NCI-H345 treated with DMSO at 0.1 percent for 48 hours (cell line): Measurements from ENCODE around the gene EFHD1.
"Not testable (repeated sequence)": the region's sequence is repeated elsewhere in the genome, so short reads cannot be mapped to it uniquely, and the experiment has no call there.

Experiments used
- DNase-seq: peaks from one replicate; lab custom pipeline; 2025; ENCODE audit not compliant: unreplicated experiment; lab: John Stamatoyannopoulos, UW

The EFHD1 gene

GRCh38 chr2:232647261-232647660 lies 13.9 kb downstream of the EFHD1 start:
- DNase-seq, result no peak

- no peak for DNase-seq
Observed at GRCh38 chr2:232649033-232649432, 15.6 kb downstream of the EFHD1 start.

- DNase-seq, result peak; percentile 25
Observed at GRCh38 chr2:232652505-232652851, 19.1 kb downstream of the EFHD1 start.

DNA sequence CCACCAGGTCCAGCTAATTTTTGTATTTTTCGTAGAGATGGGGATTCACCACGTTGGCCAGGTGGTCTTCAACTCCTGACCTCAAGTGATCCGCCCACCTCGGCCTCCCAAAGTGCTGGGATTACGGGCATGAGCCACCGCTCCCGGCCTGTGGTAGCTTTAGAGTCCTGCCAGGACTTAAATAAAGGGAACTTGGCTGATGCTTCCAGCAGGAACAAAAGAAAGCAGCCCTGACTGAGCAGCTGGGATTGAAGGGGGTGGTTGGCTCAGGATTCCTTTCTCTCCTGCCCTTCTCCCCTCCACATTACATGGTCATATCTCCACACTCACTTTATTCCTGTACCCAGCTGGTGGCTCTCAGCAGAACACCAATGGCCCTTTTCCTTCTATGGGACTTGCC lies 20.0 kb downstream of the EFHD1 start:
- DNase-seq, result no peak

- no peak for DNase-seq
Observed at GRCh38 chr2:232655392-232655791, 22.0 kb downstream of the EFHD1 start.

- no peak for DNase-seq
Observed at GRCh38 chr2:232658217-232658785, 24.9 kb downstream of the EFHD1 start.

- DNase-seq, result no peak
Observed at GRCh38 chr2:232659359-232659758, 26.0 kb downstream of the EFHD1 start.

DNA sequence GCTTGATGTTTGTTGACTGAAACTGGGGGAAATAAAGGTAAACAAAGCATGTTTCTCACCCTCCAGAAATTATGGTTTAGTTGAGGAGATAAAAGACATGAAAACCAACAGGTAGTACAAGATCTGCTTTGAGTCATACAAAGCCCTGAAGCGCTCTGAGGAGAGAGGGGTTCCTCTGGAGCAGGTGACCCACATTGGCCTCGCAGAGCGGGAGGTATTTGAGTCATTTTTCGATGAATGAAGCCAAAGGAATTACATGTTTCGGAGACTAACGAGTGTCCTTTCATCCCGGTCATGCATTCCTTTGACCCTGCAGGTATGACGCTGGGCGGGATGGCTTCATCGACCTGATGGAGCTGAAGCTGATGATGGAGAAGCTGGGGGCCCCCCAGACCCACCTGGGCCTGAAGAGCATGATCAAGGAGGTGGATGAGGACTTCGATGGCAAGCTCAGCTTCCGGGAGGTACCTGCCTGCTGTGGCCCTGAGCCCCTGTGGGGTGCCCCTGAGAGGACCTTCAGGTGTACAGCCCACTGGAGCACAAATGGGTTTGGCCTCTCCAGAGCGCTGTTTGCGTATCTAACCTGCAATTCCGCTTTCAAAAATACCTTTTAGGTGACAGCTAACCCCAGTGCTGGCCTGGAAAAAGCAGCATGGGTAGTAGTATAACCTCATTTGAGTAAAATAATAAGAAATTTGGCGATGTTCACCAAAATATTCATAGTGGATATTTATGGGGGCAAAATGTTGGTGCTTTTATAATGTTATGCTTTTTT lies 29.3 kb downstream of the EFHD1 start:
- DNase-seq, result no peak

DNA sequence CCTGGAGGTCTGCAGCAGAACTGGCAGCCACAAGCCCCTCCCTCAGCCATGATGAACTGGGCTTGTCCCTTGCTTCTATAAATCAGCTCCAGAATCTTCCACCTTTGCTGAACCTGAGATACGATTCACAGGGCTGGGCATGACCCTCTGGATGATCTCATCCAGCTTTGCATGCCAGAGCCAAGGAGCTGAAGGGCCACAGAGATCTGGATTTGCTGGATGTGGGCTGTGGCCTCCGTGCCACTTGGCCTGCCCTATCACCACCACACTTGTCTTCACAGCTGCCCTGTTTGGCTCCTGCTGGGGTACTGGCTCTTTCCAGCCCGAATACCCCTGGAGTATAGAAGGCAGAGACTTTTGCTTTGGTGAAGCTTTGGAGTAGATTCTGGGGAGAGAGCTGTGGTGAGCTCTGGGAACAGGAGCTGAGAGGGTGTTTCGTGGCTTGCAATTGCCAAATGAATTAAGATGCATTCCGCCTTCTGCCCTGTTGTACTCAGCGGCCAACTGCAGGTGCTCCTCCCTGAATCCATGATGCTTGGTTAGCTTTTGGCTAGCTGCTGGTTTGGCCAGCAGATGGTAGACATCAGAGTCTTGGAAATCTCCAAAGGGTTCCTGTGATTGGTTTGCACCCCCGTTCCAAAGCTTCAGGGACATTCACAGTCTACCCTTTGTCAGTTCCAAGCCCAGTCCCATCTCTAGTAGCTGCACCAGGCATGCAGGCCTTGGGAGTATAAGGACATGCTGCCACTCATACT lies 32.8 kb downstream of the EFHD1 start:
- DNase-seq, result no peak

- no peak for DNase-seq
Observed at GRCh38 chr2:232667989-232668583, 34.7 kb downstream of the EFHD1 start.

DNA sequence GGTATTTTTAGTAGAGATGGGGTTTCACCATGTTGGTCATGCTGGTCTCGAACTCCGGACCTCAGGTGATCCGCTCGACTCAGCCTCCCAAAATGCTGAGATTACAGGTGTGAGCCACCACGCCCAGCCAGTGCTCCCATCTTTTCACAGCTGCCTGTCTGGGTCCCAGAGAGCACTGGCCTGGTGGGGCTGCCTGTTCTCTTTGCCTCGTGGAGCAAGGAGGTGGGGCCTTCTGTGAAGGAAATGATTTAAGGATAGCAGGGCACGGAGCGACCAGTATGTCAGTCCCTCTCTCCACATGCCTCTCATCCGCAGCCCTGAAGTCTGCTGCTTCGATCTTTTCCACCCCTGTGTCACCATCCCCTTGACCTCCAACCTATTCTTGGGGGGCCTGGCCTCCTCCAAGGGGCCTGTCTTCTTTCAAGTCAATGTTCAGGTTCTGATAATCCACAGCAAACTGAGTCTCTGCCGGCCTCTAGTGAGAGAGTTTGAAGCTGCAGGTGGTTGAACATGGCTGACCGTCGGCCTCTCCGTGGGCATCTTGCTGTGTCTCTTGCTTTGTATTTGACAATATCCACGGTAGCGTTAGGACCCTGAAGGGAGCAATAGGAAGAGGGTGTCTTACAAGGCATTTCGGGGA lies 35.5 kb downstream of the EFHD1 start:
- no peak for DNase-seq

GRCh38 chr2:232672588-232672987 lies 39.2 kb downstream of the EFHD1 start:
- DNase-seq, result no peak

- no peak for DNase-seq
Observed at GRCh38 chr2:232674491-232674890, 41.1 kb downstream of the EFHD1 start.

- DNase-seq, result no peak
Observed at GRCh38 chr2:232675381-232675780, 42.0 kb downstream of the EFHD1 start.

- no peak for DNase-seq
Observed at GRCh38 chr2:232680006-232680405, 46.6 kb downstream of the EFHD1 start.

GRCh38 chr2:232681527-232681926 lies 48.1 kb downstream of the EFHD1 start:
- no peak for DNase-seq

DNA sequence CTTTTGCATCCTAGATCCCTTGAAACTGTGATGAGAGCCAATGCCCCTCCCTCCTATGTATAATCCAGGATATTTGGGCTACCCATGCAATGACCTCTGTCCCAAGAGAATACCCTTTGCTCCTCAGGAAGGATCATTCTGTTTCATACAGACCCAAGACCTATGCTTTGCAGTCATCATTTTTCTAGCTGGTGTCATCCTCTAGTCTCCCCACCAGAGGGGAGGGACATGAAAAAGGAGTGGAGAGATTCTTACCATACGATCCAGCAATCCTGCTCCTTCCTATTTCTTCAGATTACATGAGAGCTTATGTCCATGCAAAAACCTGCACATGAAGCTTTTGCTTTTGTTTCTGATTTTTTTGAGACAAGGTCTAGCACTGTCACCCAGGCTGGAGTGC lies 50.0 kb downstream of the EFHD1 start:
- DNase-seq, result no peak

DNA sequence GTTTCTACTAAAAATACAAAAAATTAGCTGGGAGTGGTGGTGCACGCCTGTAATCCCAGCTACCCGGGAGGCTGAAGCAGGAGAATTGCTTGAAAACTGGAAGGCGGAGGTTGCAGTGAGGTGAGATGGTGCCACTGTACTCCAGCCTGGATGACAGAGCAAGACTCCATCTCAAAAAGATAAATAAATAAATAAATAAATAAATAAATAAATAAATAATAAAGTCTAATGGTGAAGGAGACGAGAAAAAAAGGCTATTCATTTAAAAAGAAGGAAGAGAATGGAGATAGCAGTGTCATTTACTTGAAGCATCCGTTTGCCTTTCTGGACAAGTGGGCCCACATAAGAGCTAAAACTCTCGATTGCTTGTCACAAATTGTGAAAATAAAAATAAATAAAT lies 52.0 kb downstream of the EFHD1 start:
- not testable (repeated sequence) for DNase-seq

- DNase-seq, result no peak
Observed at GRCh38 chr2:232687382-232688160, 54.2 kb downstream of the EFHD1 start.

DNA sequence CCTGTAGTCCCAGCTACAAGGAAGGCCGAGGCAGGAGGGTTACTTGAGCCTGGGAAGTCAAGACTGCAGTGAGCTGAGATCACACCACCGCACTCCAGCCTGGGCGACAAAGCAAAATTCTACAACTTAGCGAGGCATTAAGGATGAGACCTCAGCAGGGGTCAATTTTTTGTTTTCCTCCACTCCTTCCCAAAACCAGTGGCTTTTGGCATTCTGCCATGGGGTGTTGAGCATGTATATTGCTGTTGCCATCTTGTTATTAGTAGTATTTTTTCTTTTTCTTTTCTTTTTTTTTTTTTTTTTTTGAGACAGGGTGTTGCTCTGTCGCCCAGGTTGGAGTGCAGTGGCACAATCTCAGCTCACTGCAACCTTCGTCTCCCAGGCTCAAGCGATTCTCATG lies 54.8 kb downstream of the EFHD1 start:
- DNase-seq, result no peak
